GF-D8 (cell line): ENCODE data around the gene RYR3.

Experiments
- DNase-seq: peaks from one replicate; lab custom pipeline; 2025; lab: John Stamatoyannopoulos, UW

RYR3 gene

GRCh38 chr15:33649217-33649933 lies 338.6 kb downstream of the RYR3 start:
- DNase-seq = no peak

GRCh38 chr15:33654860-33655259 lies 344.1 kb downstream of the RYR3 start:
- DNase-seq = no peak

DNA sequence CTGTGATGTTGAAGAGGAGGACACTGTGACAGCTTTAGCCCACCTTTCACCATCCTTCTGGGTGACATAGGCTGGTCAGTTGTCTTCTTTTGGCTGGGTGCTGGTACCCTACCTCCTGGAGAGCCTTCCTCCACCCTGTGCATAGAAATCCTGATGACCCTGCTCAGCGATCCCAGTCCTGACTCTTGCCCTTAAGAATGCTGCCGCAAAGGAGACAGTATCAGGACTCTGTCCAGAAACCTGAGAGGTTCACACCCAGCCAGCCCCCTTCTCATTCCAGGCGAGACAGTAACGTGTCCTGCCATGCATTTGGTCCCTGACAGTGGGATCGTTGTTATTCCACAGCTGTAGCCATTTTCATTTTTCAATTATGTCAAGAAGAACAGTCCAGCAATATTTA lies 344.7 kb downstream of the RYR3 start:
- DNase-seq = no peak

GRCh38 chr15:33656168-33656567 lies 345.4 kb downstream of the RYR3 start:
- DNase-seq = no peak

DNA sequence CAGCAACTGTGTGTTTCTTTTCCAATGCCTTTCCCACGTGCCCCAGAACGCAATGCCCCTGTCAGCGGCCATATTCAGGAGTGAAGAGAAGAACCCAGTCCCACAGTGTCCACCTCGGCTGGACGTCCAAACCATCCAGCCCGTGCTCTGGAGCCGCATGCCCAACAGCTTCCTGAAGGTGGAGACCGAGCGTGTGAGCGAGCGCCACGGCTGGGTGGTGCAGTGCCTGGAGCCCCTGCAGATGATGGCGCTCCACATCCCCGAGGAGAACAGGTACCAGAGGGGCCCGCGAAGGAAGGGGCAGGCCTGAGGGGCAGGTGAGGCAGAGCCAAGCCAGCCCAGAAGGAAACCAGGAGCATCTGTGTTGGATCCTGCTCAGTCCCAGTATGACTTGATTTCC lies 349.4 kb downstream of the RYR3 start:
- no peak for DNase-seq

GRCh38 chr15:33662014-33662413 lies 351.2 kb downstream of the RYR3 start:
- DNase-seq = no peak

DNA sequence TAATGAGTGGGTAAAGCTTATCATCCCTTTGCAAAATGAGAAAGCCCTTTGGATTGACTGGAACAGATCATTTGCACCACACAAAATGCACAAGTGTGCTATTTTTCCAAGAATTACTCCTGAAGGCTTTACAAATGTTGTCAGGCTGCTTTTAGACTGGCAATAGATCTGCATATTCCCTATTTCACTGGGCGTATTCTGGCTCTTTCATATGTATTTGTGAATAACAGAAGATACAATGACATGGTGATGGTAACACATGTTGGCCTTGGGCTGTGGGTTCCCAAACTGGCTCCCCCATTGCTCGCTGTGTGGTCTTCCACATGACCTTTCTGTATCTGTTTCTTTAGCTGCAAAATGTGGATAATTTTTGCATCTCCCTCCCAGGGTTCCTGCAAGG lies 354.2 kb downstream of the RYR3 start:
- no peak for DNase-seq

DNA sequence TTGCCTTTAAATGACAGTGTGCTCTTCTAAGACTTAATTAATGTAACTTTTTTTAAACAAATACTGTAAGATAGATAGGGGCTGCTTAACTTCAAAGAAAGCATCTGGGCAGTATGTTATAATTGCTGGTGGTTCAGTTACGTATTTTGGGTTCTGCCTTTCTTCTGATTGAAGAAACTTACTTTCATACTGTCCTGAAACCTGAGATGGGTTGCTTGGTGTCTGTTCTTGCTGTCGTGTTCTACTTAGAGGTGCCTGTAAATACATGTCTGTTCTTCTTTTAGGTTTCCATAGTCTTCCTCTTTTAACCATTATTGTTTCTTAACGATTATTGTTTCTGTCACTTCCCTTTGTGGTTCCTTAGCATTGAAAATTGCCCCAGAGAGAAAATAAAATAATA lies 359.8 kb downstream of the RYR3 start:
- DNase-seq = no peak

DNA sequence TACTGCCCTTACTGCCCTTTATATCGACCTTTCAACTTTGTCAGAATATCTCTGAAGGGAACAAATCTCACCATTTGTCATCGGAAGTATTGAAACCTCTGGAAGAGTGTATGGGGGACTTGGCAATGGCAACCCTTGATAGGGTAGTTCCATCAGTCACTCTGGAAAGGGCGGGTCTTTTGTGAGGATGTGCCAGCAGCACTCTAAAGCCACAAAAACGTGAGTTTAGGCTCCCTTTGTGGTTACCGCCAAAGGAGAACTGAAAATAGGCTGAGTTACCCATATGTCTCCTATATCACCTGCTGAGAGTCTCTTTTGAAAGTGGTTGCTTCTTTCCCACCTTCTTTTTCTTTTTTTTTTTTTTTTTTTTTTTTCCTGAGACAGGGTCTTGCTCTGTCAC lies 360.7 kb downstream of the RYR3 start:
- DNase-seq = no peak

DNA sequence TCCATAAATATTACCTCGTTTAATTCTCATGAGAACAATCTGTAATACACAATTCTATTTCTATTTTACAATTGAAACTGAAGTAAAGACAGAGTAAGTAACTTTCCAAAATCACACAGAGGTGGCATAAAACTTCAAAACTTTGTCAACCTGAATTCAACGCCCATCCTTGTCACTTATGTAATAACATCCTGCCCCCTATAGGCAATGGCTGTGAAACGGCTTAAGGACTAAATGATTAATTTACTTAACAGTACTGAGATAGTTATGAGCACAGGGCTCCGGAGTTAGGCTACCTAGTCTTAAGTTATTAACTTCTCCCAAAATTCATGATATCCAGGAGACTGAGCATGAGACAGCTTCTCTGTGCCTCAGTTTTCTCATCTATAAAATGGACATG lies 364.5 kb downstream of the RYR3 start:
- no peak for DNase-seq

GRCh38 chr15:33677238-33677830 lies 366.6 kb downstream of the RYR3 start:
- no peak for DNase-seq

DNA sequence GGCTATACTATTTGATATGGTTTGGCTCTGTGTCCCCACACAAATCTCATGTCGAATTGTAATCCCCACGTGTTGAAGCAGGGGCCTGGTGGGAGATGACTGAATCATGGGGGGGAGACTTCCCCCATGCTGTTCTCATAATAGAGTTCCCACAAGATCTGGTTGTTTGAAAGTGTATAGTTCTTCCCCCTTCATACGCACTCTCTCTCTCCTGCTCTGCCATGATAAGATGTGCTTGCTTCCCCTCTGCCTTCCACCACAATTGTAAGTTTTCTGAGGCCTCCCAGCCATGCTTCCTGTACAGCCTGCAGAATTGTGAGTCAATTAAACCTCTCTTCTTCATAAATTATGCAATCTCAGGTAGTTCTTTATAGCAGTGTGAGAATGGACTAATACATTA lies 367.4 kb downstream of the RYR3 start:
- DNase-seq = no peak

DNA sequence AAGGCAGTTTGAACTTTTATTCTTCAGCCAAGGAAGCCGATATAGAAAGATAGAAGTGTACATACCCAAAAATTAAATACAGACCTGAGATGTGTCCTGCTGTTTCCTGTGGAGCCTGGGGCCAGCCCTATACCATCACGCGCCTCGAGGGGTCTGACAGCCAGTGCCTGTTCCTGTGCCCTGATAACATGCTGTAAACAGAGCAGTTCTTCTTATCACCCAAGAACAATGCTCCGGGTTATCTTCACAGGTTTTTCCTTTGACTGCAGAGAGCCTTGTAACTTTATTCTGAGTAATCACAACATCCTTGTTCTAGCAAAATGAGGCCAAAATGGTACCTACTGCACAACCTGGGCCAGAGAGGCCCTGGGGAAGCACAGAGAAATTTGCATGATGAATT lies 367.8 kb downstream of the RYR3 start:
- DNase-seq = no peak

DNA sequence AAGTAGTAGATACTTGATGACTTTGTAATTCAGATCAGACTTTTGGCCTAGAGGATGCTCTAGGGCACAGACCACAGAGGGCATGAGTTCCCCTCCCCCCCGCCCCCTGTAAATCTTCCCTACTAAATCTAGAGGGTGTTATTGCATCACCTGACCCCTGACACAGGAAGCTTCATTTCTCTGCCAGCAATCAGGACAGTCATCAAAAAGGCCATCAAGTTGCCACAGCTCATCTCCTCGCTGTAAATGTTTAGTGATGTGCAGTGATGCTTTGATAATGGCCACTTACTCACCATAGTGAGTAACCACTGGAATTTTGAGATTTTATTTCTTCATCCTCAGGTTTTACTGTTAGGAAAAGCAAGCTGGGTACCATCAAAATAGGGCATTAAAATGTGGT lies 368.3 kb downstream of the RYR3 start:
- DNase-seq = no peak

- DNase-seq = no peak
Observed at GRCh38 chr15:33680336-33680735, 369.6 kb downstream of the RYR3 start.

DNA sequence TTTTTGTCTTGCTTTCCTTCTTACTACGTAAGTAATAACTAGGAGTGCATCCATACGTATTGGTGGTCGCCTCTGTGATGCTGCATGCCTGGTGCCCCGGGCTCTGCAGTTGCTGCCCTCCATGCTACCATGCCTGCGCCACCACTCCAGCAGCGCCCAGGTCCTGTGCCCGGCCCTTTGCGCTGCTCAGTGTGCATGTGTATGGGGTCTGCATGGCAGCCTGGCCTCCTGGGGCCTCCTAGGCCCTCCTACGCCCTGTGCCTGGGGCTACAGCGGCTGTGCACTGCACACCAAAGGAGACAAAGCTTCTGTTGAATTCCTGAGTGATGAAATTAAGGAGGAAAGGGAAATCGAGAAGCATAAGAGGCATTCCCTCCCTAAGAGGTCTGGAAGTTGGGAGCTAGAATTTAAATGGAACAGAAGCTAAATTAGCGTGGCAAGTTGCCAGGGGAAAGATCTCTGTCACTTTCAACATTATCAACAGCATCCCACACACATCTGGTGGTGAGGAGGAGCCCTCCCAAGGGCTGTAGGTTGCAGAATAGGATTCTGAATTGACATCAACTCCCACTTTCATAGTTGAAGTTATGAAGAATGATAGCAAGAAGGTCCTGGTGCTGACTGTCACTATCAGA lies 382.5 kb downstream of the RYR3 start:
- no peak for DNase-seq

- DNase-seq = no peak
Observed at GRCh38 chr15:33698126-33698525, 387.4 kb downstream of the RYR3 start.

GRCh38 chr15:33699145-33699544 lies 388.4 kb downstream of the RYR3 start:
- DNase-seq = no peak

- DNase-seq = no peak
Observed at GRCh38 chr15:33699691-33700447, 389.1 kb downstream of the RYR3 start.

DNA sequence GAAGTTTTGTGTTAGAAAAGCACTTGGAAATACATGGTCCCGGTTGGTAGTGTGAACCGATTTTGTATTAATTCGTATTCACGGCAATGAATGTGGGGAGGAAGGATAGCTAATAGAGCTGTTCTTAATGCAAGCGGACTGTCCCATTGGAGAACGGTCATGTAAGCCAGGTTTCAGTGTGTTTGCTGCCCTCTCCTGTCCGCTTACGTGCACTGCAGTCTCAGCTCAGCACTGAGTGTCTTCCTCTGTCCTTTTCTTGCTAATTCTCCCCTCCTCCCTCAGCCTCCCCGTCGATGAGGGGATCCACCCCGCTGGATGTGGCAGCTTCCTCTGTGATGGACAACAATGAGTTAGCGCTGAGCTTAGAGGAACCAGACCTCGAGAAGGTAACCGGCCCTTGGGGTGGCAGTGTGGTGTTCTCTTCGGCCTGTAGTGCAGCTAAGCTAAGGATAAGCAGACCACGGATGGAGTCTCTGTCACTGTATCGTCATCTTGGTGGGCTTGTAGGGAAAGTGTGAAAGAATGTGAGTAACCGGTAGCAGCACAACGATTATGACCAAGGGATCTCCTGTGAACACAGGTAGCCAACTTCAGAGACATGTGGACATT lies 390.0 kb downstream of the RYR3 start:
- no peak for DNase-seq

DNA sequence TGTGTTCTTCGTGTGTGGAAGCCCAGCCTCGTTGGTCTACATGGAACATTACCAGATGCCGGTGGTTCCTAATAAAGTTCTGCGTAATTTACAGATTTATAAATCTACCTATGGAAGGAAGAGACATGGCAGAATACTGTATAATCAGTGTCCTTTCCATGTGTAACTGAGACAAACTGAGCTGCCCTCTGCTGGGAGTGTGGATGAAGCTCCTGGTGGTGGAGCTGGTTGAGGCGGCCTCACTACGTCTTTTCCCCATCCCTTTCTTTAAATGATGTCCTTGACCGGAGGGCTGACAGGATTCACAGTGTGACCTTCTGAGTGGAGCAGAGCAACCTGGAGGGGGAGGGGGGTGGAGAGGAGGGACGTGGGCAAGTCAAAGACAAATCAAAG lies 390.5 kb downstream of the RYR3 start:
- DNase-seq = no peak

DNA sequence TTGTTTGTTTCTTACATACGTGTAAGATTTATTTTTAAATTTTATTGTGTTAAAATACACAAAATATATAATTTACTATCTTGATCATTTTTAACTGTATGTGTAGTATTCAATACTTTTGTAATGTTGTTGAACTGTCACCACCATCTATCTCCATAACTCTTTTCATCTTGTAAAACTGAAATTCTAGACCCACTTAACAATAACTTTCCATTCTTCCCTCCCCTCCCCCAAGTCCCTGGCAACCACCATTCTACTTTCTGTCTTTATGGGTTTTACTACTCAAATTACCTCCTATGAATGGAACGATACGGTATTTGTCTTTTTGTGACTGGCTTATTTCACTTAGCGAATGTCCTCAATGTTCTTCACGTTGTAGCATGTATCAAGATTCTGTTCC lies 395.4 kb downstream of the RYR3 start:
- DNase-seq = no peak

DNA sequence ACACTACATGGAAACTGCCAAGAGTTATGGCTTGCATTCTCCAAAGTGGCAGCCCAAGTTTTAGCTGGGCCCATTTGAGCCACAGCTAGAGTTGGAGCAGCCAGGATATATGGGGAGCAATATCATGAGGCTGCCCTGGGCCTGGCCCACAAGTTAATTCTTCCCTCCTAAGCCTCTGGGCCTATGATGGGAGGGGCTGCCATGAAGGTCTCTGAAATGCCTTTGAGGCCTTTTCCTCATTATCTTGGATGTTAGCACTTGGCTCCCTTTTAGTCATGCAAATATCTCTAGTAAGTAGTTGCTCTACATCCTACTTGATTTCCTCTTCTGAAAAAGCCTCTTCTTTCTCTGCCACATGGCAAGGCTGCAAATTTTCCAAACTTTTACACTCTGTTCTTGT lies 400.0 kb downstream of the RYR3 start:
- DNase-seq = no peak
